Upper lobe of left lung (tissue), 6 donors: ENCODE data around the gene LEMD2. TPM values are rescaled to one million over a fixed set of nuclear protein-coding genes. Genes with fewer than 3 reads are reported as not detected.

Source experiments
- ATAC-seq, 2 donors: fragments of 200-7000 bp; cut with Tn5 transposase; one replicate each; pipeline ENCODE4 v1.9.1; 2022; ENCODE audit warnings: mild to moderate bottlenecking in 2 of 2, moderate library complexity in 2 of 2; ENCODE audit not compliant: low FRiP score in 2 of 2
- DNase-seq, 2 donors: peaks; one replicate each; pipeline ENCODE4 v3.0.0-alpha.2; 2019 to 2020
- H3K27ac ChIP-seq, 4 donors: fragments of 200-600 bp; sonication (generic); one replicate each; pipeline ENCODE4 v1.5.1; 2016 to 2019
- H3K27me3 ChIP-seq, 4 donors: fragments of 200-600 bp; sonication (generic); one replicate each; pipeline ENCODE4 v1.5.1; 2017 to 2019
- H3K36me3 ChIP-seq, 4 donors: fragments of 200-600 bp; sonication (generic); one replicate each; pipeline ENCODE4 v1.5.1; 2016 to 2019
- H3K4me1 ChIP-seq, 4 donors: fragments of 200-600 bp; sonication (generic); one replicate each; pipeline ENCODE4 v1.5.1; 2018 to 2019
- H3K4me3 ChIP-seq, 4 donors: fragments of 200-600 bp; sonication (generic); one replicate each; pipeline ENCODE4 v1.5.1; 2017 to 2019; ENCODE audit warnings: mild to moderate bottlenecking in 2 of 4, moderate library complexity in 1 of 4
- H3K9me3 ChIP-seq, 4 donors: fragments of 200-600 bp; sonication (generic); one replicate each; pipeline ENCODE4 v1.5.1; 2018 to 2019
- EP300 ChIP-seq, 4 donors: sonication (generic); formaldehyde crosslinking; IDR thresholded peaks; one replicate each; pipeline ENCODE4 v1.5.1; 2017; ENCODE audit warnings: antibody characterized with exemption in 4 of 4, control low read depth in 2 of 4
- POLR2A ChIP-seq, 4 donors: fragments of 450-650 bp; IDR thresholded peaks; one replicate each; pipeline ENCODE4 v1.5.1; 2016 to 2017; ENCODE audit warnings: antibody characterized with exemption in 4 of 4, mild to moderate bottlenecking in 2 of 4
- POLR2AphosphoS5 ChIP-seq, 2 donors: sonication (generic); formaldehyde crosslinking; IDR thresholded peaks; one replicate each; pipeline ENCODE4 v1.5.1; 2017; ENCODE audit warnings: antibody characterized with exemption in 2 of 2
- WGBS, 2 donors: methylation state at CpG; one replicate each; pipeline ENCODE4 v1.1.5; 2017 to 2018; 5-methylcytosine and 5-hydroxymethylcytosine counted together
- total RNA-seq, 6 donors: library from RNA; depleted of rRNA in 4 of 6; stranded (reverse); fragments of >200 nt in 4 of 6; gene quantifications; one replicate each; pipeline versions ENCODE4 v1.1.0 to v1.2.1, GENCODE V29; 2016 to 2021
- TF ChIP-seq, protein P1 (sequence below), 6 experiments: fragments of 450-650 bp in 4 of 6; fragments of 200-600 bp in 2 of 6; sonication (generic) in 2 of 6; IDR thresholded peaks; one replicate each; pipeline ENCODE4 v1.5.1; 2016 to 2019; ENCODE audit warnings: antibody characterized with exemption in 6 of 6
- donor health status: DM: no; HTN: no; CAD: no; lungs with moderate emphysema.
- donor health status: DM: no; HTN: yes; CAD: no; lungs with severe emphysema.

The LEMD2 gene
- total RNA-seq, 6 donors from 2014 or later, result 51.1 to 118 (median 66.2) TPM

DNA sequence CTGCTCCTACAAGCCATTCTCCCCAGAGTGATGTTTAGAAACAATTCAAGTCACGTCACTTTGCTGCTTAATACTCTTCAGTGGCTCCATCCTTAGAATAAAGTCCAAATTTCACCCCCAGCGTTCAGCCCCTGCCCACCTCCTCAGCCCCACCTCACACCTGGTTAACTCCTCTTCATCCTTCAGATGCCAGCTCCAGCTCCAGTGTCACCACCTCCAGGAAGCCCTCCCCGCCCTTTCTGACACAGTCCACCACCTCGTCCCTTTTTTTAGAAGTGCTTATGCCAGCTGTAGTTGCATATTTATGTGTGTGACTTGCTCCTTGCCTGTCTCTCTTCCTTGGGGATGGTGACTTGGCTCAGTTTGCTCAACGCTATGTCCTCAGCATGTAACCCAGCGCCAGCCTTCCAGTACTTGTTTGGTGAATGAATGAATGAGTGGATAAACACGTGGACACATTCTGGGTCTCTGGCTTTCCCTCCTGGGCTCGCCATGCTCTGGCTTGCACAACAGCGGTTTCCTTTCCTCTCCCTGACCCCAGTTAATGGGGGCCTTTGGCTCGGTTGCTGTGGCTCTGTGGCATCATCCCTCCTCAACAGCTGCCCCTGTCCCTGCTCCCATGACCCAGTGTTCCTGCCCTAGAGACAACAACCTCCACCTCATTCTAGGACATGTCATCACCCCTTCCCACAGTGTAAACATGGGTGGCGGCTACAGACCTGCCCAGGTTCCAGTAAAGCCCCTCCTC, 38.5 kb downstream of the LEMD2 start:
- H3K27me3 ChIP-seq, result no peaks in the 10 kb centered on the region
- H3K4me3 ChIP-seq, result no peak overlapping the region
- no peak for DNase-seq
- H3K36me3 ChIP-seq, result no peaks in the 10 kb centered on the region
- peaks cover 0 to 5% (median 0%) of the 10 kb centered on the region in 4 donors for H3K4me1 ChIP-seq
- ATAC-seq, result peak in 1 of 2 donors; percentile 13
- H3K9me3 ChIP-seq, result no peaks in the 10 kb centered on the region
- H3K27ac ChIP-seq, result peak overlapping the region in 3 of 4 donors; percentile 27 to 78 (median 30)
- 57 to 59% methylated on average over 11 of the region's 11 CpGs for WGBS, 2 donors
- TF ChIP-seq, protein P1, sequence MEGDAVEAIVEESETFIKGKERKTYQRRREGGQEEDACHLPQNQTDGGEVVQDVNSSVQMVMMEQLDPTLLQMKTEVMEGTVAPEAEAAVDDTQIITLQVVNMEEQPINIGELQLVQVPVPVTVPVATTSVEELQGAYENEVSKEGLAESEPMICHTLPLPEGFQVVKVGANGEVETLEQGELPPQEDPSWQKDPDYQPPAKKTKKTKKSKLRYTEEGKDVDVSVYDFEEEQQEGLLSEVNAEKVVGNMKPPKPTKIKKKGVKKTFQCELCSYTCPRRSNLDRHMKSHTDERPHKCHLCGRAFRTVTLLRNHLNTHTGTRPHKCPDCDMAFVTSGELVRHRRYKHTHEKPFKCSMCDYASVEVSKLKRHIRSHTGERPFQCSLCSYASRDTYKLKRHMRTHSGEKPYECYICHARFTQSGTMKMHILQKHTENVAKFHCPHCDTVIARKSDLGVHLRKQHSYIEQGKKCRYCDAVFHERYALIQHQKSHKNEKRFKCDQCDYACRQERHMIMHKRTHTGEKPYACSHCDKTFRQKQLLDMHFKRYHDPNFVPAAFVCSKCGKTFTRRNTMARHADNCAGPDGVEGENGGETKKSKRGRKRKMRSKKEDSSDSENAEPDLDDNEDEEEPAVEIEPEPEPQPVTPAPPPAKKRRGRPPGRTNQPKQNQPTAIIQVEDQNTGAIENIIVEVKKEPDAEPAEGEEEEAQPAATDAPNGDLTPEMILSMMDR (IDR thresholded peaks at IDR 0.05), result no peak
- TF ChIP-seq POLR2AphosphoS5 (IDR thresholded peaks at IDR 0.05), result peak; percentile 47 to 60

GRCh38 chr6:33749401-33749800, 39.5 kb downstream of the LEMD2 start:
- no peak for DNase-seq
- no peak for ATAC-seq
- H3K4me1 ChIP-seq, result peaks cover 0 to 5% (median 0%) of the 10 kb centered on the region in 4 donors
- no peaks in the 10 kb centered on the region for H3K27me3 ChIP-seq
- no peaks in the 10 kb centered on the region for H3K36me3 ChIP-seq
- H3K9me3 ChIP-seq, result no peaks in the 10 kb centered on the region
- TF ChIP-seq POLR2AphosphoS5 (IDR thresholded peaks at IDR 0.05) (no peak), POLR2A (IDR thresholded peaks at IDR 0.05) (no peak), EP300 (IDR thresholded peaks at IDR 0.05) (no peak)
- TF ChIP-seq, protein P1 (IDR thresholded peaks at IDR 0.05), result no peak
- H3K4me3 ChIP-seq, result no peak overlapping the region
- H3K27ac ChIP-seq, result peak overlapping the region in 1 of 4 donors; percentile 7
- WGBS, 2 donors, result 71 to 84% methylated on average over 1 to 7 of the region's 7 CpGs

- no peak overlapping the region for H3K27ac ChIP-seq
- H3K4me3 ChIP-seq, result no peak overlapping the region
- H3K36me3 ChIP-seq, result no peaks in the 10 kb centered on the region
- DNase-seq (no peak), ATAC-seq (no peak)
- no peaks in the 10 kb centered on the region for H3K9me3 ChIP-seq
- H3K4me1 ChIP-seq, result peaks cover 0 to 5% (median 0%) of the 10 kb centered on the region in 4 donors
- no peaks in the 10 kb centered on the region for H3K27me3 ChIP-seq
- WGBS, 2 donors, result 68 to 87% methylated on average over 3 to 4 of the region's 4 CpGs
- TF ChIP-seq, protein P1 (IDR thresholded peaks at IDR 0.05), result no peak
- TF ChIP-seq EP300 (IDR thresholded peaks at IDR 0.05), result no peak
- no peak for TF ChIP-seq POLR2A (IDR thresholded peaks at IDR 0.05)
- no peak for TF ChIP-seq POLR2AphosphoS5 (IDR thresholded peaks at IDR 0.05)
Observed at GRCh38 chr6:33748841-33749240, 40.1 kb downstream of the LEMD2 start.

GRCh38 chr6:33747823-33748222, 41.1 kb downstream of the LEMD2 start:
- H3K36me3 ChIP-seq, result no peaks in the 10 kb centered on the region
- H3K27me3 ChIP-seq, result no peaks in the 10 kb centered on the region
- ATAC-seq (no peak), DNase-seq (no peak)
- H3K9me3 ChIP-seq, result no peaks in the 10 kb centered on the region
- peaks cover 0 to 5% (median 0%) of the 10 kb centered on the region in 4 donors for H3K4me1 ChIP-seq
- TF ChIP-seq POLR2AphosphoS5 (IDR thresholded peaks at IDR 0.05) (no peak), POLR2A (IDR thresholded peaks at IDR 0.05) (no peak), EP300 (IDR thresholded peaks at IDR 0.05) (no peak)
- TF ChIP-seq, protein P1 (IDR thresholded peaks at IDR 0.05), result no peak
- peak overlapping the region in 3 of 4 donors; percentile 79 to 85 (median 80) for H3K27ac ChIP-seq
- no peak overlapping the region for H3K4me3 ChIP-seq
- 82 to 84% methylated on average over 5 of the region's 5 CpGs for WGBS, 2 donors
